ENCODE results near the gene BRD3OS.

Gene BRD3OS

DNA sequence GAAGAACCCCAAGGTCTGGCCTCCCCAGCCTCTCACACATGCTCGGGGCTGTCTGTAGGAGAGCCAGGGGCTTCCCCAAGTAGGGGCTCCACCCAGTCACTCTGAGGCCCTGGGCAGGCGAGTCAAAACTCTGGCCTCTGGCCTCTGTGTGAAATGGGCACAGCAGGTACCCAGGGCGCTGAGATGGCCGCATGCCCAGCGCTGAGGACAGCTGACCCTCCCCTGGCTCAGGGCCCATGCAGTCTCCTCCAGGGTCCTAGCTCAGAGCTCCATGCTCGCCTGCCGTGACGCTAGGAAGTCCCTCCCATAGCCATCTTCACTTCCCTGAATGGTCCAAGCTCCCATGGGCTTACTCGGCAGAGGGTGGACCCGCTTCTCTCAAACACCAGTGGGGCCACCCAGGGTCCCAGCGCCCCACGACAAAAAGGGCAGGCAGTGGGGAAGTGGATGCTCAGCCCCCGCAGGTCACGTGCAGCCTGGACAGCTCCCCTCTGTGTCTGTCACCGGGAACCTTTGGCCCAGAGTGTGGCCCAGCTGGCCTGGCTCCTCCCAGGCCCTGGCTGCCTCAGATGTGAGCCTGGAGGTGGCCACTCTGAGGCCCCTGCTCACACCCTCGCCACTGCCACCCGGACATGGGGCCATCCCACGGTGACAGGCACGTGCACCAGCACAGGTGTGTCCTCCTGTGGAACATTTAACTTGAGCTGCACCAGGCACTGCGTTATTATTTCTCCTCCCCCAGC lies 21.0 kb upstream of the BRD3OS start:
- ATAC-seq, result no peak
- TF ChIP-seq RARB (CRISPR knock-in tag; IDR thresholded peaks at IDR 0.05) (no peak), ZNF565 (CRISPR knock-in tag; conservative IDR thresholded peaks at IDR 0.05; ENCODE audit: low read depth) (no peak), ZFP3 (CRISPR knock-in tag; IDR thresholded peaks at IDR 0.05) (no peak), GLIS3 (CRISPR knock-in tag; IDR thresholded peaks at IDR 0.05) (no peak), OSR1 (CRISPR knock-in tag; IDR thresholded peaks at IDR 0.05) (no peak), ZC3H10 (CRISPR knock-in tag; IDR thresholded peaks at IDR 0.05) (no peak), BACH2 (CRISPR knock-in tag; IDR thresholded peaks at IDR 0.05; ENCODE audit: borderline replicate concordance) (no peak), ZFP30 (CRISPR knock-in tag; IDR thresholded peaks at IDR 0.05) (no peak), TCF4 (CRISPR knock-in tag; IDR thresholded peaks at IDR 0.05; ENCODE audit: borderline replicate concordance) (no peak)
- TF ChIP-seq, protein P1, sequence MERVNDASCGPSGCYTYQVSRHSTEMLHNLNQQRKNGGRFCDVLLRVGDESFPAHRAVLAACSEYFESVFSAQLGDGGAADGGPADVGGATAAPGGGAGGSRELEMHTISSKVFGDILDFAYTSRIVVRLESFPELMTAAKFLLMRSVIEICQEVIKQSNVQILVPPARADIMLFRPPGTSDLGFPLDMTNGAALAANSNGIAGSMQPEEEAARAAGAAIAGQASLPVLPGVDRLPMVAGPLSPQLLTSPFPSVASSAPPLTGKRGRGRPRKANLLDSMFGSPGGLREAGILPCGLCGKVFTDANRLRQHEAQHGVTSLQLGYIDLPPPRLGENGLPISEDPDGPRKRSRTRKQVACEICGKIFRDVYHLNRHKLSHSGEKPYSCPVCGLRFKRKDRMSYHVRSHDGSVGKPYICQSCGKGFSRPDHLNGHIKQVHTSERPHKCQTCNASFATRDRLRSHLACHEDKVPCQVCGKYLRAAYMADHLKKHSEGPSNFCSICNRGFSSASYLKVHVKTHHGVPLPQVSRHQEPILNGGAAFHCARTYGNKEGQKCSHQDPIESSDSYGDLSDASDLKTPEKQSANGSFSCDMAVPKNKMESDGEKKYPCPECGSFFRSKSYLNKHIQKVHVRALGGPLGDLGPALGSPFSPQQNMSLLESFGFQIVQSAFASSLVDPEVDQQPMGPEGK (CRISPR knock-in tag; IDR thresholded peaks at IDR 0.05; ENCODE audit: borderline replicate concordance), result no peak
- TF ChIP-seq, protein P2, sequence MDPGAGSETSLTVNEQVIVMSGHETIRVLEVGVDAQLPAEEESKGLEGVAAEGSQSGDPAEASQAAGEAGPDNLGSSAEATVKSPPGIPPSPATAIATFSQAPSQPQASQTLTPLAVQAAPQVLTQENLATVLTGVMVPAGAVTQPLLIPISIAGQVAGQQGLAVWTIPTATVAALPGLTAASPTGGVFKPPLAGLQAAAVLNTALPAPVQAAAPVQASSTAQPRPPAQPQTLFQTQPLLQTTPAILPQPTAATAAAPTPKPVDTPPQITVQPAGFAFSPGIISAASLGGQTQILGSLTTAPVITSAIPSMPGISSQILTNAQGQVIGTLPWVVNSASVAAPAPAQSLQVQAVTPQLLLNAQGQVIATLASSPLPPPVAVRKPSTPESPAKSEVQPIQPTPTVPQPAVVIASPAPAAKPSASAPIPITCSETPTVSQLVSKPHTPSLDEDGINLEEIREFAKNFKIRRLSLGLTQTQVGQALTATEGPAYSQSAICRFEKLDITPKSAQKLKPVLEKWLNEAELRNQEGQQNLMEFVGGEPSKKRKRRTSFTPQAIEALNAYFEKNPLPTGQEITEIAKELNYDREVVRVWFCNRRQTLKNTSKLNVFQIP (CRISPR knock-in tag; IDR thresholded peaks at IDR 0.05; ENCODE audit: borderline replicate concordance, low read depth), result no peak
- TF ChIP-seq, protein P3, sequence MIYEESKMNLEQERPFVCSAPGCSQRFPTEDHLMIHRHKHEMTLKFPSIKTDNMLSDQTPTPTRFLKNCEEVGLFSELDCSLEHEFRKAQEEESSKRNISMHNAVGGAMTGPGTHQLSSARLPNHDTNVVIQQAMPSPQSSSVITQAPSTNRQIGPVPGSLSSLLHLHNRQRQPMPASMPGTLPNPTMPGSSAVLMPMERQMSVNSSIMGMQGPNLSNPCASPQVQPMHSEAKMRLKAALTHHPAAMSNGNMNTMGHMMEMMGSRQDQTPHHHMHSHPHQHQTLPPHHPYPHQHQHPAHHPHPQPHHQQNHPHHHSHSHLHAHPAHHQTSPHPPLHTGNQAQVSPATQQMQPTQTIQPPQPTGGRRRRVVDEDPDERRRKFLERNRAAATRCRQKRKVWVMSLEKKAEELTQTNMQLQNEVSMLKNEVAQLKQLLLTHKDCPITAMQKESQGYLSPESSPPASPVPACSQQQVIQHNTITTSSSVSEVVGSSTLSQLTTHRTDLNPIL (CRISPR knock-in tag; IDR thresholded peaks at IDR 0.05; ENCODE audit: low read depth), result no peak

DNA sequence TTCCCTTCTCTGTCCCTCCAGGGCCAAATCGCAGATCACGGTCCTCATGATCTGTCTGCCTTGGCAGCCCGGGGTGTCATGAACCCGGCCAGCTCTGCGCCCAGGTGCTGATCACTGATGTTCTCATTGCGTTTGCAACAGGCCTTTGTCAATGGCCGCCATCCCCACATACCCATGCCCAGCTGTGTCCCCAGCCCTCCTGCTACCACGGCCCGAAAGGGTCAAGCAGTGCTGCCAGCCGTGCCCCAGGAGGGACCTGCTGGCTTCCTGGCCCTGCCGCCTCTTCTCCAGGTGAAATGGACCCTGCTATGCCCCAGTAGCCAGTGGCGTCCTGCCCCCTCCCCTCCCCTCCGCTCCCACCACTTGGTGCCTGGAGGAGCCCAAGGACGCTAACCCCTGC lies 20.4 kb upstream of the BRD3OS start:
- TF ChIP-seq ESRRG (CRISPR knock-in tag; IDR thresholded peaks at IDR 0.05), result no peak
- TF ChIP-seq ZC3H10 (CRISPR knock-in tag; IDR thresholded peaks at IDR 0.05), result no peak
- ATAC-seq, result no peak

DNA sequence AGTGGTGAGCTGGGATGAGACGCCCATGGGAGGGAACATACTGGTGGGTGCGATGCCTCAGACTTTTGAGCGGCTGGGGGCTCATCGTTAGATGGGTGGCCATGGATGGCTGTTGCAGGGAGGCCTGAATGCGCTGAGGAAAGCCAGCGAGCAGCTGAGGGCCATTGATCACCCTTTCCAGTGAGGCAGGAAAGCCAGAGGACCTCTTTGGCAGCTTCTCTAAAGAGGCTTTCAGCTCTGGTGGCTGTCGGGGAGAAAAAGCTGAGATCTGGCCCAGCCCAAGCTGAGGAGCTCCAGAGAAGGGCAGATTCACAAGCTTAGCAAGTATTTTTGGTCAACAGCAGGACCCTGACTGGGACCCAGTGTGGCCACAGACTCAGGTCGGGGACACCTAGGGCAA lies 19.9 kb upstream of the BRD3OS start:
- no peak for ATAC-seq
- no peak for TF ChIP-seq OSR1 (CRISPR knock-in tag; IDR thresholded peaks at IDR 0.05)
- TF ChIP-seq SNAI2 (CRISPR knock-in tag; IDR thresholded peaks at IDR 0.05), result no peak
- no peak for TF ChIP-seq ZNF70 (CRISPR knock-in tag; IDR thresholded peaks at IDR 0.05)
- no peak for TF ChIP-seq ZFP30 (CRISPR knock-in tag; IDR thresholded peaks at IDR 0.05)
- no peak for TF ChIP-seq CSDC2 (CRISPR knock-in tag; IDR thresholded peaks at IDR 0.05)
- TF ChIP-seq, protein P1 (CRISPR knock-in tag; IDR thresholded peaks at IDR 0.05; ENCODE audit: borderline replicate concordance), result no peak
- no peak for TF ChIP-seq PPARA (CRISPR knock-in tag; IDR thresholded peaks at IDR 0.05; ENCODE audit: borderline replicate concordance)
- no peak for TF ChIP-seq ISL1 (CRISPR knock-in tag; IDR thresholded peaks at IDR 0.05)
- TF ChIP-seq, protein P3 (CRISPR knock-in tag; IDR thresholded peaks at IDR 0.05; ENCODE audit: low read depth), result no peak
- TF ChIP-seq ZNF8 (CRISPR knock-in tag; IDR thresholded peaks at IDR 0.05), result no peak

DNA sequence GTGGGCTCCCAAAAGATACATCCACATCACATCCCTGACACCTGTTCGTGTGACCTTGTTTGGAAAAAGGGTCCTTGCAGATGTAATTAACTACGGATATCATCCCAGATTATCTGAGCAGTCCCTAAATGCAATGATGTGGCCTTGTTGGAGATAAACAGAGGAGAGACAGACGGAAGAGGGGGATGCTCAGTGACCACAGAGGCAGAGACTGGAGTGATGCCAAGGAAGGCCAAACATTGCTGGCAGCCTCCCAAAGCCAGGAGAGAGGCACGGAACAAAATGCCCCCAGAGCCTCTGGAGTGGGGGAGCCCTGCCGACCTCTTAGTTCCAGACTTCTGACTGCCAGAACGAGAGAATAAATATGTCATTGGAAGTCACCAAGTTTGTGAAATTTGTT lies 18.1 kb upstream of the BRD3OS start:
- ATAC-seq, result no peak
- TF ChIP-seq TCF4 (CRISPR knock-in tag; IDR thresholded peaks at IDR 0.05; ENCODE audit: borderline replicate concordance) (peak; percentile 59; the same call in 1 of the 2 replicates), PPARA (CRISPR knock-in tag; IDR thresholded peaks at IDR 0.05; ENCODE audit: borderline replicate concordance) (no peak)

All from SK-N-SH treated with all-trans-retinoic acid at 6 μM for 48 hours (cell line).